Measurements from ENCODE around the gene HEYL.

HEYL gene

DNA sequence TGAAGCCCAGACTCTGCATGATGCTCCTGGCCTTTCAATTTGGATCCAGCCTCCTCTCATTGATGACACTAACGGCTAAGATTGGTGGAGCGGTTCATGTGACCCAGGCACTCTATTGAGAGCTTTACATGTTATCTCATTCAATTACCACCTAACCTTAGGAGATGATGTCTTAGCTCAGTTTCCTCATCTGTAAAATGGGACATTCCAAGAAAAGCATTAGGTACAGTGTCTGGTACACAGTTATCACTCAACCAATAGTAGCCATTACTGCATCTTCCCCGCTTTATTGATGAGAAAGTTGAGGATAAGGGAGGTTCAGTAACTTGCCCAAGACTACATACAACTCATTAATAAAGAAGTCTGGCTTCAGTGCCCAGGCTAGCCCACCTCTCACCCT is 17.0 kb downstream of the HEYL start:
- DNase-seq (ENCODE audit: low read depth), result no peak
- no peak overlapping the region for H3K4me3 ChIP-seq (ENCODE audit: low read depth, low read length)
- TF ChIP-seq, protein P1, sequence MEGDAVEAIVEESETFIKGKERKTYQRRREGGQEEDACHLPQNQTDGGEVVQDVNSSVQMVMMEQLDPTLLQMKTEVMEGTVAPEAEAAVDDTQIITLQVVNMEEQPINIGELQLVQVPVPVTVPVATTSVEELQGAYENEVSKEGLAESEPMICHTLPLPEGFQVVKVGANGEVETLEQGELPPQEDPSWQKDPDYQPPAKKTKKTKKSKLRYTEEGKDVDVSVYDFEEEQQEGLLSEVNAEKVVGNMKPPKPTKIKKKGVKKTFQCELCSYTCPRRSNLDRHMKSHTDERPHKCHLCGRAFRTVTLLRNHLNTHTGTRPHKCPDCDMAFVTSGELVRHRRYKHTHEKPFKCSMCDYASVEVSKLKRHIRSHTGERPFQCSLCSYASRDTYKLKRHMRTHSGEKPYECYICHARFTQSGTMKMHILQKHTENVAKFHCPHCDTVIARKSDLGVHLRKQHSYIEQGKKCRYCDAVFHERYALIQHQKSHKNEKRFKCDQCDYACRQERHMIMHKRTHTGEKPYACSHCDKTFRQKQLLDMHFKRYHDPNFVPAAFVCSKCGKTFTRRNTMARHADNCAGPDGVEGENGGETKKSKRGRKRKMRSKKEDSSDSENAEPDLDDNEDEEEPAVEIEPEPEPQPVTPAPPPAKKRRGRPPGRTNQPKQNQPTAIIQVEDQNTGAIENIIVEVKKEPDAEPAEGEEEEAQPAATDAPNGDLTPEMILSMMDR (IDR thresholded peaks at IDR 0.05; ENCODE audit: control insufficient read depth, extremely low read depth, insufficient read depth), result no peak

DNA sequence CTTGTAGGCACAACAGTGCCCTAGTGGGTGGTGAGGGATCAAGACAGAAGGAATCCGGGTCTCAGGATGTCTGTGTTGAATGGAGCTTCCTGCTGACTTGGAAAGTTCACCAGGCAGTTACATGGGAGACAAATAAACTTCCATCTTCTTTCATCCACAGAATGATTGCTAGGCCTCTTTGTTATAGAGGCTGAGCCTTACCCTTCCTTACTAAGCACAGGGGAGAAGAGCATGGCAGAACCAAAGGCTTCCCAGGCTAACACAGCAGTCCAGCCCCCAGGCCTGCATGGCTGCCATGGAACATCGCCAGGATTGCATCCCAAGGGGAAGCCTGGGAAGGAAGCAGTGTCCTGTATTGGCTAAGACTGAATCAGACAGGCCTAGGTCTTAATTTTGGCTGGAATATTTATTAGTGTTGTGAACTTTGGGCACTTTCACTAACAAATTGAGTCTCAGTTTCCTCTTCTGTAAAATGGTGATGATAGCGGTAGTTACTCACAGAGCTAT is 18.7 kb downstream of the HEYL start:
- no peak for DNase-seq (ENCODE audit: low read depth)
- TF ChIP-seq, protein P1 (IDR thresholded peaks at IDR 0.05; ENCODE audit: control insufficient read depth, extremely low read depth, insufficient read depth), result no peak
- no peak overlapping the region for H3K4me3 ChIP-seq (ENCODE audit: low read depth, low read length)

DNA sequence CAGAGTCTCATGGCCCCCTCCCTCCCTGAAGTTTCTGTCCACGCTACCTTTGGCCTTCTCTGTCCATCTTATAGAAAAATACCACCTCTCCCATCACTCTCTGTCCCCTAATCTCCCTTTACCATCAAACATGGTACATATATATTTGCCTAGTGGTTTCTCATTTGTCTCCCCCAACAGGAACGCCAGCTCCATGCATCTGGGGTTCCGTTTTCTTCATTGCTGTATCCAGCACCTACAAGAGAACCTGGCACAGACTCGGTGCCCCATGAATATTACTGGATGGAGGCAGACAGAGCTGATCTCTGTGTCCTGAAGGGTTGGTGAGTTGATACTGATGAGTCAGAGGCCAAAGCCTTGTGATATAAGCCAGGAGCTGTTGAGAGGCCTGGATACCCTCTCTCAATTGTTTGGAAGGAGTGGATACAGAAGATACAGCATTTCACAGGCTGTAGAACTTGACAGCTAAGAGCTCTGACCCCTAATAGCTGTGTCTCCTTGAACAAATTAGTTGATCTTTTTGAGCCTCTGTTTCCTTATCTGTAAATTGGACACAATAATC is 21.9 kb downstream of the HEYL start:
- DNase-seq (ENCODE audit: low read depth), result no peak
- TF ChIP-seq, protein P1 (IDR thresholded peaks at IDR 0.05; ENCODE audit: control insufficient read depth, extremely low read depth, insufficient read depth), result no peak
- H3K4me3 ChIP-seq (ENCODE audit: low read depth, low read length), result no peak overlapping the region

DNA sequence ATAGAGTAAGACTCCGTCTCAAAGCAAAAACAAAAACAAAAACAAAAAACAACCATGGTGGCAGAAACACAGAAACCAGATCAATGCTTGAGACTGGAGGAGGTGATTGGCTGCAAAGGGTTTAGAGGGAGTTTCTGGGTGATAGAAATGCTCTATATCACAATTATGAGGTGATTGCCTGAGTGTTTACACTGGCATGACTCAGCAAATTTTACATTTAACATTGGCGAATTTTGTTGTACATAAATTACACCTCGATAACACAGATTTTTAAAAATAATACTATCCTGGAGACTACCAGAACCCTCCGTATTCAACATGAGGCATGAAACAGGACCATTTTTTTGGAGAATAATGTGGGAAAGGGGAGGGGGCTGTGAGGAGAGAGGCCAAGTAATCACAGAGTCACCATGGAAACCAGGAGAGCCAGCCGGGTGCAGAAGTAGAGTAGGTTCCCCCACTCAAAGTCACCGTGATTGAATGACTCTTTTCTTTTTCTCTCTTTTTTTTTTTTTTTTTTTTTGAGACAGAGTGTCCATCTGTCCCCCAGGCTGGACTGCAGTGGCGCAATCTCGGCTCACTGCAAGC is 24.3 kb downstream of the HEYL start:
- DNase-seq (ENCODE audit: low read depth), result no peak
- H3K4me3 ChIP-seq (ENCODE audit: low read depth, low read length), result no peak overlapping the region
- TF ChIP-seq, protein P1 (IDR thresholded peaks at IDR 0.05; ENCODE audit: control insufficient read depth, extremely low read depth, insufficient read depth), result no peak

DNA sequence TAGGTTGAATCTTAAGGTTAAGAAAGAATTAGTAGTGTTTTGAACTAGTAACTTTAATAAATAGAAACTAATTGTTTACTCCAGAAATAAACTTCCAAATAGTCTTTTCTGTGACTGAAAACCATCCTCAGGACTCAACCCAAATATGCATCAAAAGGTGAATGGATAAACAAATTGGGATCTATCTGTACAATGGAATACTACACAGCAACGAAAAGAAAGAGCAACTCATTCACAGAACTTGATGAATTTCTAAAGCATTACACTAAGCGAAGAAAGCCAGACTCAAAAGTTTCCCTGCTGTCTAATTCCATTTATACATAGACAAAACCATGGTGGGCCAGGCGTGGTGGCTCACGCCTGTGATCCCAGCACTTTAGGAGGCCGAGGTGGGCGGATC is 25.0 kb downstream of the HEYL start:
- no peak overlapping the region for H3K4me3 ChIP-seq (ENCODE audit: low read depth, low read length)
- TF ChIP-seq, protein P1 (IDR thresholded peaks at IDR 0.05; ENCODE audit: control insufficient read depth, extremely low read depth, insufficient read depth), result no peak
- DNase-seq (ENCODE audit: low read depth), result no peak

DNA sequence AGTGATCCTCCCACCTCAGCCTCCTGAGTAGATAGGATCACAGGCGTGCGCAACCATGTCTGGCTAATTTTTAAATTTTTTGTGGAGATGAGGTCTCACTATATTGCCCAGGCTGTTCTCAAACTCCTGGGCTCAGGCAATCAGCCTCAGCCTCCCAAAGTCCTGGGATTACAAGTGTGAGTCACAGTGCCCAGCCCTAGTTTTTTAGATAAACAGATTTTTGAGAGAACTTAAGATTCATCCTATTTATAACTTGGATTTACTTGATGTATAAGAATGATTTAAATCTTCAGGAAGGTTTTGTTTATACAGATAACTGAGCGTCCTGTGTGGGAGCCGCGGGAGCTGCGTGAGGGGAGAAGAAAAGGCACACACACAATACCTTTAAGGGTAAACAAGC is 26.2 kb downstream of the HEYL start:
- TF ChIP-seq, protein P1 (IDR thresholded peaks at IDR 0.05; ENCODE audit: control insufficient read depth, extremely low read depth, insufficient read depth), result no peak
- no peak for DNase-seq (ENCODE audit: low read depth)
- H3K4me3 ChIP-seq (ENCODE audit: low read depth, low read length), result no peak overlapping the region

All from LNCaP clone FGC (cell line).